CD4-positive, alpha-beta T cell (primary cell): ENCODE data around the gene MPP1. TPM values are rescaled to one million over a fixed set of nuclear protein-coding genes. Genes with fewer than 3 reads are reported as not detected.
A peak's percentile ranks its signal among the peaks of the same experiment; 100 is the strongest.

Experiments
- ATAC-seq: fragments of 200-7000 bp; cut with Tn5 transposase; one replicate; pipeline ENCODE4 v1.10.0; 2022; ENCODE audit warnings: mild to moderate bottlenecking; ENCODE audit not compliant: poor library complexity
- CTCF ChIA-PET: fragments of 350-600 bp; sonication (Branson Sonifier 250); formaldehyde crosslinking; loops from one replicate; lab custom pipeline; 2021; ENCODE audit warnings: antibody characterized with exemption, inconsistent platforms; lab: Charles Lee
- POLR2A ChIA-PET: fragments of 350-600 bp; sonication (Branson Sonifier 250); formaldehyde crosslinking; loops from one replicate; lab custom pipeline; 2021; ENCODE audit warnings: antibody characterized with exemption, inconsistent platforms; lab: Charles Lee
- DNase-seq, 14 experiments: peaks; one replicate each; pipeline ENCODE4 v3.0.0-alpha.2; 2013 to 2020; ENCODE audit warnings: mixed read lengths in 2 of 14
- H3K27ac ChIP-seq, 2 donors: one replicate each; pipeline versions ENCODE4 v1.5.1 to v1.7.0; 2013; ENCODE audit warnings: low read length in 2 of 2, low read depth in 1 of 2, mild to moderate bottlenecking in 1 of 2
- H3K27me3 ChIP-seq, 2 experiments: 1 replicate in 1 of 2; 2 replicates in 1 of 2; pipeline versions ENCODE4 v1.6.1 to v1.7.0; 2013; ENCODE audit warnings: low read length in 2 of 2, control low read depth in 1 of 2, mild to moderate bottlenecking in 1 of 2, moderate library complexity in 1 of 2; ENCODE audit not compliant: insufficient read depth in 2 of 2, control insufficient read depth in 1 of 2
- H3K36me3 ChIP-seq: one replicate; pipeline ENCODE4 v1.6.1; 2013; ENCODE audit warnings: low read length, control low read depth; ENCODE audit not compliant: insufficient read depth
- H3K4me1 ChIP-seq: one replicate; pipeline ENCODE4 v1.6.1; 2013; ENCODE audit warnings: low read length, control low read depth; ENCODE audit not compliant: insufficient read depth
- H3K4me3 ChIP-seq: one replicate; pipeline ENCODE4 v1.5.1; 2013; ENCODE audit warnings: mild to moderate bottlenecking, low read length, moderate library complexity
- H3K9me3 ChIP-seq, 2 experiments: 1 replicate in 1 of 2; 2 replicates in 1 of 2; pipeline versions ENCODE4 v1.6.1 to v1.7.0; 2013; ENCODE audit warnings: low read length in 2 of 2, mild to moderate bottlenecking in 2 of 2, control low read depth in 1 of 2, moderate library complexity in 1 of 2; ENCODE audit not compliant: control insufficient read depth in 1 of 2, insufficient read depth in 1 of 2
- H3K27ac Mint-ChIP-seq: one replicate; pipeline ENCODE4 v1.8.0; 2020; ENCODE audit warnings: mixed read lengths
- H3K27me3 Mint-ChIP-seq: one replicate; pipeline ENCODE4 v1.8.0; 2021; ENCODE audit warnings: mixed read lengths
- H3K36me3 Mint-ChIP-seq: one replicate; pipeline ENCODE4 v1.8.0; 2021; ENCODE audit warnings: low read depth, mixed read lengths
- H3K4me1 Mint-ChIP-seq: one replicate; pipeline ENCODE4 v1.8.0; 2021; ENCODE audit warnings: low read depth, mixed read lengths
- H3K4me3 Mint-ChIP-seq: one replicate; pipeline ENCODE4 v1.8.0; 2020; ENCODE audit warnings: mild to moderate bottlenecking, mixed read lengths
- H3K9me3 Mint-ChIP-seq: one replicate; pipeline ENCODE4 v1.8.0; 2020; ENCODE audit warnings: mixed read lengths
- CTCF ChIP-seq: fragments of 200-600 bp; IDR thresholded peaks from one replicate; pipeline ENCODE4 v1.8.0; 2022; ENCODE audit warnings: antibody characterized with exemption, mild to moderate bottlenecking
- intact Hi-C, 2 experiments: fragments of 100-400 bp; cut with DNase I in 1 of 2; cut with micrococcal nuclease in 1 of 2; formaldehyde crosslinking; loops; one replicate each; pipeline versions ENCODE4 v1.15.1 to v1.9.0; 2023 to 2025; cut with DNase I, micrococcal nuclease
- total RNA-seq, 174 experiments: library from RNA in 2 of 174; stranded (reverse) in 2 of 174; gene quantifications; one replicate each; pipeline ENCODE4 v1.2.3 and lab custom pipeline; 2021 to 2026

MPP1 gene
- total RNA-seq, 2 experiments from 2014 or later, result 10.7 to 13.1 TPM

- DNase-seq (peak; percentile 86 to 98 (median 94)), ATAC-seq (peak; percentile 87)
- H3K36me3 ChIP-seq, result peaks cover 28% of the 10 kb centered on the region
- peak within 1 kb of the TSS; percentile 91 for H3K4me3 Mint-ChIP-seq
- peak within 1 kb of the TSS; percentile 80 for H3K4me3 ChIP-seq
- ChIA-PET POLR2A (interaction anchor here (0.7 to 2.5 kb wide), 12 partner anchors 9 to 1098 kb away, joined by 3 to 58 read pairs (median 4); partner anchors contain the start of genes GAB3, MPP1 and RPL10), CTCF (interaction anchor here (1.1 kb wide), 2 partner anchors 14 kb away, joined by 4 to 5 read pairs; no protein-coding TSS in a partner anchor)
- TF ChIP-seq CTCF, result no peak
- intact Hi-C loops, result loop anchor here (2.0 kb wide), 2 partner anchors 42 to 78 kb away; partner anchors contain the start of gene MPP1 (in 1 of the 2)
- H3K9me3 ChIP-seq, result no peaks in the 10 kb centered on the region
- H3K4me1 ChIP-seq, result peaks cover 25% of the 10 kb centered on the region
- no peaks in the 10 kb centered on the region for H3K27me3 ChIP-seq
- H3K4me1 Mint-ChIP-seq, result peaks cover 23% of the 10 kb centered on the region
- peak within 1 kb of the TSS; percentile 95 for H3K27ac Mint-ChIP-seq
- no peaks in the 10 kb centered on the region for H3K9me3 Mint-ChIP-seq
- no peaks in the 10 kb centered on the region for H3K27me3 Mint-ChIP-seq
- H3K36me3 Mint-ChIP-seq, result peaks cover 34% of the 10 kb centered on the region
- H3K27ac ChIP-seq, result peak within 1 kb of the TSS; percentile 55 to 57
Observed at GRCh38 chrX:154762537-154763296, 42.6 kb downstream of the MPP1 start, which contains the start of gene DKC1. Gene DKC1, plus strand, starts transcription at chrX:154762864. Its CDS starts 102 bp downstream, at chrX:154762966.

GRCh38 chrX:154761977-154762536 is 43.2 kb downstream of the MPP1 start:
- peak overlapping the region; percentile 55 to 57 for H3K27ac ChIP-seq
- no peak for TF ChIP-seq CTCF
- Mint-ChIP-seq H3K4me1 (peaks cover 23% of the 10 kb centered on the region), H3K9me3 (no peaks in the 10 kb centered on the region), H3K36me3 (peaks cover 28% of the 10 kb centered on the region), H3K27me3 (no peaks in the 10 kb centered on the region), H3K4me3 (peak overlapping the region; percentile 91), H3K27ac (peak overlapping the region; percentile 95)
- POLR2A ChIA-PET, result interaction anchor here (0.7 to 2.5 kb wide), 12 partner anchors 9 to 1098 kb away, joined by 3 to 58 read pairs (median 4); partner anchors contain the start of genes GAB3, MPP1 and RPL10
- no peaks in the 10 kb centered on the region for H3K9me3 ChIP-seq
- no peaks in the 10 kb centered on the region for H3K27me3 ChIP-seq
- peaks cover 23% of the 10 kb centered on the region for H3K36me3 ChIP-seq
- peaks cover 25% of the 10 kb centered on the region for H3K4me1 ChIP-seq
- CTCF ChIA-PET, result interaction anchor here (1.1 to 1.2 kb wide), 2 partner anchors 10 to 13 kb away, joined by 3 to 5 read pairs; no protein-coding TSS in a partner anchor
- DNase-seq (peak in 6 of 14 experiments; percentile 9 to 51 (median 42)), ATAC-seq (peak; percentile 12)
- H3K4me3 ChIP-seq, result peak overlapping the region; percentile 80
- intact Hi-C loops, result loop anchor here (1.0 to 2.0 kb wide), 3 partner anchors 43 to 79 kb away; partner anchors contain the start of gene MPP1 (in 1 of the 2)

- H3K27ac ChIP-seq, result no peak overlapping the region
- Mint-ChIP-seq H3K36me3 (peaks cover 4% of the 10 kb centered on the region), H3K4me3 (no peak overlapping the region), H3K27ac (no peak overlapping the region), H3K4me1 (peaks cover 15% of the 10 kb centered on the region), H3K27me3 (no peaks in the 10 kb centered on the region), H3K9me3 (no peaks in the 10 kb centered on the region)
- no peaks in the 10 kb centered on the region for H3K27me3 ChIP-seq
- no peak overlapping the region for H3K4me3 ChIP-seq
- TF ChIP-seq CTCF, result no peak
- intact Hi-C loops, result no loop called here
- H3K4me1 ChIP-seq, result peaks cover 20% of the 10 kb centered on the region
- H3K9me3 ChIP-seq, result no peaks in the 10 kb centered on the region
- ATAC-seq (no peak), DNase-seq (no peak)
- H3K36me3 ChIP-seq, result no peaks in the 10 kb centered on the region
- ChIA-PET POLR2A (no interaction called here), CTCF (no interaction called here)
Observed at GRCh38 chrX:154758696-154759095, 46.6 kb downstream of the MPP1 start.
